ENCODE results near the gene DOCK1. TPM values are rescaled to one million over a fixed set of nuclear protein-coding genes. Genes with fewer than 3 reads are reported as not detected.

The DOCK1 gene
- total RNA-seq, 2 experiments from 2014 or later: not detected

- TF ChIP-seq, protein P1, sequence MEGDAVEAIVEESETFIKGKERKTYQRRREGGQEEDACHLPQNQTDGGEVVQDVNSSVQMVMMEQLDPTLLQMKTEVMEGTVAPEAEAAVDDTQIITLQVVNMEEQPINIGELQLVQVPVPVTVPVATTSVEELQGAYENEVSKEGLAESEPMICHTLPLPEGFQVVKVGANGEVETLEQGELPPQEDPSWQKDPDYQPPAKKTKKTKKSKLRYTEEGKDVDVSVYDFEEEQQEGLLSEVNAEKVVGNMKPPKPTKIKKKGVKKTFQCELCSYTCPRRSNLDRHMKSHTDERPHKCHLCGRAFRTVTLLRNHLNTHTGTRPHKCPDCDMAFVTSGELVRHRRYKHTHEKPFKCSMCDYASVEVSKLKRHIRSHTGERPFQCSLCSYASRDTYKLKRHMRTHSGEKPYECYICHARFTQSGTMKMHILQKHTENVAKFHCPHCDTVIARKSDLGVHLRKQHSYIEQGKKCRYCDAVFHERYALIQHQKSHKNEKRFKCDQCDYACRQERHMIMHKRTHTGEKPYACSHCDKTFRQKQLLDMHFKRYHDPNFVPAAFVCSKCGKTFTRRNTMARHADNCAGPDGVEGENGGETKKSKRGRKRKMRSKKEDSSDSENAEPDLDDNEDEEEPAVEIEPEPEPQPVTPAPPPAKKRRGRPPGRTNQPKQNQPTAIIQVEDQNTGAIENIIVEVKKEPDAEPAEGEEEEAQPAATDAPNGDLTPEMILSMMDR (IDR thresholded peaks at IDR 0.05): no peak
- H3K9me3 Mint-ChIP-seq: no peaks in the 10 kb centered on the region
- no peaks in the 10 kb centered on the region for H3K27me3 Mint-ChIP-seq
- no peak overlapping the region for H3K4me3 Mint-ChIP-seq
- H3K36me3 Mint-ChIP-seq (ENCODE audit: low read depth): no peaks in the 10 kb centered on the region
- DNase-seq (no peak), ATAC-seq (ENCODE audit: poor library complexity) (no peak)
- no peaks in the 10 kb centered on the region for H3K4me1 Mint-ChIP-seq (ENCODE audit: low read depth)
- ChIA-PET POLR2A (no interaction called here), CTCF (no interaction called here)
- Histone ChIP-seq H3K36me3 (ENCODE audit: insufficient read depth, low read length) (no peaks in the 10 kb centered on the region), H3K9me3 (ENCODE audit: control insufficient read depth in 1 of 2, insufficient read depth in 1 of 2, low read length in 2 of 2) (peaks cover 0 to 12% of the 10 kb centered on the region in 2 experiments), H3K27ac (ENCODE audit: low read depth in 1 of 2, low read length in 2 of 2) (no peak overlapping the region), H3K27me3 (ENCODE audit: control insufficient read depth in 1 of 2, insufficient read depth in 2 of 2, low read length in 2 of 2) (no peaks in the 10 kb centered on the region), H3K4me1 (ENCODE audit: insufficient read depth, low read length) (no peaks in the 10 kb centered on the region), H3K4me3 (ENCODE audit: low read length) (no peak overlapping the region)
- intact Hi-C loops (cut with DNase I, micrococcal nuclease): no loop called here
- H3K27ac Mint-ChIP-seq: no peak overlapping the region
Observed at GRCh38 chr10:126972635-126973414, 67.6 kb downstream of the DOCK1 start.

DNA sequence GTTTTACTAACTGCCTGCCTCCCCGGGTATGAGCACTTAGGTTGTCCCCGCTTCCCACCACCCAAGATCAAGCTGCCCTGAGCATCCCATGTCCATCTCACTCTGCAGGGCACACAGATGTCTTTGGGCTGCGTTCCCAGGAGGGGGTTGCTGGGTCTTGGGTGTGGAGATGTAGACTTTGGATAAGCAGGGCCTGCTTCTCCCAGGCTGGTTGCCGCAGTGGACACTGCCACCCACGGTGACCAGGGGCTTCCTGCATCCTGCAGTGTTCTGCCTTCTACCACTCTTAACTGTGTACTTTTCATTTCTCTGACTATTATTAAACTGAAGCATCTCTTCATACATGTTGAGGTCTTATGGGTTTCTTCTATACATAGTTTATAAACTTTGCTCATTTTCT lies 70.0 kb downstream of the DOCK1 start:
- Histone ChIP-seq H3K4me1 (ENCODE audit: insufficient read depth, low read length) (no peaks in the 10 kb centered on the region), H3K27ac (ENCODE audit: low read depth in 1 of 2, low read length in 2 of 2) (no peak overlapping the region), H3K27me3 (ENCODE audit: control insufficient read depth in 1 of 2, insufficient read depth in 2 of 2, low read length in 2 of 2) (no peaks in the 10 kb centered on the region), H3K9me3 (ENCODE audit: control insufficient read depth in 1 of 2, insufficient read depth in 1 of 2, low read length in 2 of 2) (peaks cover 0 to 6% of the 10 kb centered on the region in 2 experiments), H3K36me3 (ENCODE audit: insufficient read depth, low read length) (no peaks in the 10 kb centered on the region), H3K4me3 (ENCODE audit: low read length) (no peak overlapping the region)
- TF ChIP-seq, protein P1 (IDR thresholded peaks at IDR 0.05): no peak
- CTCF ChIA-PET: no interaction called here
- intact Hi-C loops (cut with DNase I, micrococcal nuclease): no loop called here
- DNase-seq (no peak), ATAC-seq (ENCODE audit: poor library complexity) (no peak)
- POLR2A ChIA-PET: no interaction called here
- Mint-ChIP-seq H3K36me3 (ENCODE audit: low read depth) (no peaks in the 10 kb centered on the region), H3K4me1 (ENCODE audit: low read depth) (no peaks in the 10 kb centered on the region), H3K27ac (no peak overlapping the region), H3K4me3 (no peak overlapping the region), H3K27me3 (no peaks in the 10 kb centered on the region), H3K9me3 (no peaks in the 10 kb centered on the region)

DNA sequence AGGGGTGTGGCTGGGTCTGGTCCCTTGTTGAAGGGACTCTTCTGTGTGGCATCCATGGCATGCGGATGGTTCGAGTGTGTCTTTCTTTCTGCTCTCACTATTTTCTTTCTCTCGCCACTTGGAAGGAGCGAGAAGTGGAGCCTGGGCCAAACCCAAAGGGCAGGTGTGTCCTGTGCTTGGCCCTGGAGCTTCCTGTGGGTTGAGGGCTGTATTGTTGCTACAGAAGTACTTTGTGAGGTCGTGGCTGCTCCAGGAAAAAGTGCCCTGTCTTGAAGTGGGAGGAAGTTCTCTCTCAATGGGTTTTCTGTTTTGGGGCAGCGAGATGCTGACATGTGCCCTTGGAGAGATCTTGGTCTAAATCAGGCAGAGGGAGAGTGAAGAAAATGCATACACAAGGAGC lies 72.0 kb downstream of the DOCK1 start:
- H3K27ac ChIP-seq (ENCODE audit: low read depth in 1 of 2, low read length in 2 of 2): no peak overlapping the region
- Mint-ChIP-seq H3K4me3 (no peak overlapping the region), H3K4me1 (ENCODE audit: low read depth) (no peaks in the 10 kb centered on the region), H3K27me3 (no peaks in the 10 kb centered on the region), H3K9me3 (no peaks in the 10 kb centered on the region), H3K36me3 (ENCODE audit: low read depth) (no peaks in the 10 kb centered on the region), H3K27ac (no peak overlapping the region)
- TF ChIP-seq, protein P1 (IDR thresholded peaks at IDR 0.05): no peak
- ChIA-PET CTCF (no interaction called here), POLR2A (no interaction called here)
- no peaks in the 10 kb centered on the region for H3K27me3 ChIP-seq (ENCODE audit: control insufficient read depth in 1 of 2, insufficient read depth in 2 of 2, low read length in 2 of 2)
- no peaks in the 10 kb centered on the region for H3K36me3 ChIP-seq (ENCODE audit: insufficient read depth, low read length)
- H3K9me3 ChIP-seq (ENCODE audit: control insufficient read depth in 1 of 2, insufficient read depth in 1 of 2, low read length in 2 of 2): peaks cover 0 to 6% of the 10 kb centered on the region in 2 experiments
- intact Hi-C loops (cut with DNase I, micrococcal nuclease): no loop called here
- H3K4me3 ChIP-seq (ENCODE audit: low read length): no peak overlapping the region
- ATAC-seq (ENCODE audit: poor library complexity) (no peak), DNase-seq (no peak)
- H3K4me1 ChIP-seq (ENCODE audit: insufficient read depth, low read length): no peaks in the 10 kb centered on the region
